H1 (cell line): ENCODE results near the gene DCX. TPM values are rescaled to one million over a fixed set of nuclear protein-coding genes. Genes with fewer than 3 reads are reported as not detected.

Experiments
- CTCF ChIA-PET: fragments of 300-600 bp; sonication (Branson Sonifier 250); formaldehyde crosslinking; loops from one replicate; lab custom pipeline; 2021; ENCODE audit not compliant: partially characterized antibody; lab: Charles Lee
- POLR2A ChIA-PET: fragments of 300-600 bp; sonication (Branson Sonifier 250); formaldehyde crosslinking; loops from one replicate; lab custom pipeline; 2021; ENCODE audit warnings: inconsistent platforms; ENCODE audit not compliant: partially characterized antibody; lab: Charles Lee
- DNase-seq, 2 experiments: peaks; one replicate each; pipeline versions ENCODE4 v3.0.0 to v3.0.0-alpha.2; 2010 to 2022; ENCODE audit warnings: low spot score in 2 of 2, low read depth in 1 of 2, mixed read lengths in 1 of 2
- FAIRE-seq: peaks from 2 replicates; lab custom pipeline; 2011; peaks lifted over from hg19 to GRCh38; lab: Jason Lieb, UNC
- H2AFZ ChIP-seq: 2 replicates; pipeline ENCODE4 v1.8.1; 2012; ENCODE audit warnings: low read length, inconsistent platforms
- H2AK5ac ChIP-seq: 2 replicates; pipeline ENCODE4 v1.6.1; 2013; ENCODE audit warnings: low read depth, low read length
- H2BK120ac ChIP-seq: replicated peaks from 2 replicates; pipeline ENCODE3; 2013; ENCODE audit warnings: low read depth, low read length, inconsistent platforms
- H2BK12ac ChIP-seq: 2 replicates; pipeline ENCODE4 v1.6.1; 2013; ENCODE audit warnings: low read depth, low read length
- H2BK15ac ChIP-seq: 2 replicates; pipeline ENCODE4 v1.6.1; 2013; ENCODE audit warnings: low read length
- H2BK20ac ChIP-seq: 2 replicates; pipeline ENCODE4 v1.6.1; 2013; ENCODE audit warnings: low read length
- H2BK5ac ChIP-seq: 2 replicates; pipeline ENCODE4 v1.6.1; 2013; ENCODE audit warnings: low read depth, low read length
- H3K14ac ChIP-seq: 2 replicates; pipeline ENCODE4 v1.6.1; 2013; ENCODE audit warnings: inconsistent platforms; ENCODE audit not compliant: insufficient read length
- H3K18ac ChIP-seq: 2 replicates; pipeline ENCODE4 v1.6.1; 2013; ENCODE audit warnings: low read length; ENCODE audit errors: extremely low read depth
- H3K23ac ChIP-seq: 2 replicates; pipeline ENCODE4 v1.6.1; 2013; ENCODE audit warnings: inconsistent platforms; ENCODE audit not compliant: insufficient read length
- H3K23me2 ChIP-seq: 2 replicates; pipeline ENCODE4 v1.6.1; 2013; ENCODE audit warnings: low read depth, low read length
- H3K27ac ChIP-seq: 2 replicates; pipeline ENCODE4 v1.6.1; 2011; ENCODE audit warnings: low read depth, low read length, inconsistent platforms
- H3K27me3 ChIP-seq, 4 experiments: replicated peaks in 1 of 4; 1 replicate in 1 of 4; 2 replicates in 3 of 4; pipeline versions ENCODE4 v1.6.1 to v1.8.1; 2011 to 2013; ENCODE audit warnings: low read length in 3 of 4, mild to moderate bottlenecking in 3 of 4, inconsistent platforms in 2 of 4, mixed read lengths in 2 of 4, moderate library complexity in 1 of 4; ENCODE audit not compliant: control insufficient read depth in 3 of 4, insufficient read depth in 3 of 4; ENCODE audit errors: extremely low read depth in 1 of 4
- H3K36me3 ChIP-seq, 4 experiments: 2 replicates each; pipeline versions ENCODE4 v1.6.1 to v1.8.1; 2011 to 2013; ENCODE audit warnings: mild to moderate bottlenecking in 4 of 4, low read length in 3 of 4, moderate library complexity in 2 of 4, control low read depth in 1 of 4, inconsistent platforms in 1 of 4; ENCODE audit not compliant: insufficient read depth in 4 of 4, control insufficient read depth in 2 of 4
- H3K4ac ChIP-seq: replicated peaks from 2 replicates; pipeline ENCODE3; 2013; ENCODE audit warnings: low read length, low read depth, mixed read lengths, inconsistent platforms; ENCODE audit not compliant: insufficient read length
- H3K4me1 ChIP-seq, 4 experiments: replicated peaks in 1 of 4; 1 replicate in 1 of 4; 2 replicates in 3 of 4; pipeline versions ENCODE4 v1.6.1 to v1.8.1; 2011 to 2013; ENCODE audit warnings: low read length in 3 of 4, inconsistent platforms in 2 of 4, mixed read lengths in 1 of 4; ENCODE audit not compliant: insufficient read depth in 4 of 4, control insufficient read depth in 3 of 4
- H3K4me2 ChIP-seq, 2 experiments: 2 replicates each; pipeline versions ENCODE4 v1.6.1 to v1.8.1; 2011 to 2013; ENCODE audit warnings: low read depth in 2 of 2, low read length in 2 of 2, control low read depth in 1 of 2, inconsistent platforms in 1 of 2, mild to moderate bottlenecking in 1 of 2; ENCODE audit not compliant: insufficient read depth in 1 of 2
- H3K4me3 ChIP-seq, 4 experiments: fragments of 200-600, 300-600 bp in 1 of 4; sonication (generic), shearing (Covaris generic), sonication (Bioruptor Twin) in 1 of 4; 2 replicates each; pipeline versions ENCODE4 v1.5.1 to v1.8.1; 2011 to 2016; ENCODE audit warnings: low read length in 4 of 4, low read depth in 3 of 4, control low read depth in 2 of 4, inconsistent platforms in 2 of 4, mild to moderate bottlenecking in 2 of 4, mixed read lengths in 1 of 4, moderate library complexity in 1 of 4; ENCODE audit not compliant: insufficient read depth in 2 of 4; ENCODE audit errors: extremely low read depth in 1 of 4
- H3K56ac ChIP-seq: replicated peaks from 2 replicates; pipeline ENCODE3; 2013; ENCODE audit warnings: low read depth, mild to moderate bottlenecking, mixed read lengths, low read length, inconsistent platforms; ENCODE audit not compliant: insufficient read length
- H3K79me1 ChIP-seq: 2 replicates; pipeline ENCODE4 v1.6.1; 2013; ENCODE audit warnings: low read depth, low read length, control low read depth
- H3K79me2 ChIP-seq, 2 experiments: 2 replicates each; pipeline versions ENCODE4 v1.6.1 to v1.8.1; 2012 to 2013; ENCODE audit warnings: low read length in 2 of 2, mild to moderate bottlenecking in 2 of 2, inconsistent platforms in 1 of 2; ENCODE audit not compliant: insufficient read depth in 2 of 2, control insufficient read depth in 1 of 2
- H3K9ac ChIP-seq, 4 experiments: replicated peaks in 1 of 4; 1 replicate in 1 of 4; 2 replicates in 3 of 4; pipeline versions ENCODE4 v1.6.1 to v1.8.1; 2011 to 2013; ENCODE audit warnings: low read depth in 3 of 4, low read length in 3 of 4, control low read depth in 2 of 4, mild to moderate bottlenecking in 2 of 4, moderate library complexity in 2 of 4, inconsistent platforms in 1 of 4; ENCODE audit errors: extremely low read depth in 1 of 4
- H3K9me3 ChIP-seq, 2 experiments: 2 replicates each; pipeline versions ENCODE4 v1.6.1 to v1.8.1; 2012 to 2013; ENCODE audit warnings: mild to moderate bottlenecking in 2 of 2, moderate library complexity in 2 of 2, control low read depth in 1 of 2, inconsistent platforms in 1 of 2, low read depth in 1 of 2, low read length in 1 of 2, mixed read lengths in 1 of 2; ENCODE audit not compliant: insufficient read depth in 2 of 2
- H4K20me1 ChIP-seq, 2 experiments: replicated peaks in 1 of 2; 2 replicates each; pipeline versions ENCODE3 to v1.8.1; 2011 to 2013; ENCODE audit warnings: inconsistent platforms in 2 of 2, low read length in 2 of 2, mild to moderate bottlenecking in 1 of 2; ENCODE audit not compliant: insufficient read depth in 2 of 2, control insufficient read depth in 1 of 2
- H4K5ac ChIP-seq: 2 replicates; pipeline ENCODE4 v1.6.1; 2013; ENCODE audit warnings: low read length, low read depth, mixed read lengths, inconsistent platforms; ENCODE audit not compliant: insufficient read length
- H4K8ac ChIP-seq: 2 replicates; pipeline ENCODE4 v1.8.0; 2013; ENCODE audit warnings: mild to moderate bottlenecking, moderate library complexity, low read length, inconsistent platforms; ENCODE audit not compliant: insufficient read depth; ENCODE audit errors: extremely low read depth
- H4K91ac ChIP-seq: replicated peaks from 2 replicates; pipeline ENCODE3; 2013; ENCODE audit warnings: low read length, mixed read lengths, inconsistent platforms; ENCODE audit not compliant: insufficient read length
- CBX5 ChIP-seq: fragments of 300-800, 300-1000 bp; sonication (generic); IDR thresholded peaks from 2 replicates; pipeline ENCODE4 v1.7.1; 2016; ENCODE audit warnings: antibody characterized with exemption, low read length, low read depth
- CBX8 ChIP-seq: fragments of 300-800, 300-1000 bp; sonication (generic); IDR thresholded peaks from 2 replicates; pipeline ENCODE4 v1.7.1; 2016; ENCODE audit warnings: low read depth, low read length, borderline replicate concordance
- CEBPB ChIP-seq: IDR thresholded peaks from 2 replicates; pipeline ENCODE4 v1.6.1; 2012; ENCODE audit warnings: low read depth, low read length
- CTBP2 ChIP-seq: IDR thresholded peaks from 2 replicates; pipeline ENCODE4 v1.7.0; 2011; ENCODE audit warnings: borderline replicate concordance, mild to moderate bottlenecking, moderate library complexity, mixed read lengths, low read length; ENCODE audit not compliant: insufficient read depth, insufficient read length
- EP300 ChIP-seq, 2 experiments: IDR thresholded peaks; 1 replicate in 1 of 2; 2 replicates in 1 of 2; pipeline ENCODE4 v1.6.1; 2011 to 2012; ENCODE audit warnings: low read depth in 2 of 2, low read length in 2 of 2, mild to moderate bottlenecking in 2 of 2, borderline replicate concordance in 1 of 2, inconsistent platforms in 1 of 2, moderate library complexity in 1 of 2
- POLR2AphosphoS5 ChIP-seq: IDR thresholded peaks from 2 replicates; pipeline ENCODE4 v1.6.1; 2011; ENCODE audit warnings: low read depth, low read length
- RAD21 ChIP-seq, 2 experiments: IDR thresholded peaks in 1 of 2; conservative IDR thresholded peaks in 1 of 2; 2 replicates each; pipeline ENCODE4 v1.6.1; 2011; ENCODE audit warnings: low read depth in 2 of 2, low read length in 2 of 2, improper control_type of control experiment in 1 of 2, inconsistent platforms in 1 of 2, mild to moderate bottlenecking in 1 of 2, moderate library complexity in 1 of 2
- SAP30 ChIP-seq: fragments of 300-600 bp; sonication (generic); IDR thresholded peaks from 2 replicates; pipeline ENCODE4 v1.7.1; 2012; ENCODE audit warnings: low read length, moderate library complexity, mild to moderate bottlenecking, inconsistent platforms; ENCODE audit not compliant: insufficient read depth, insufficient replicate concordance
- SIX5 ChIP-seq: IDR thresholded peaks from 2 replicates; pipeline ENCODE4 v1.6.1; 2011; ENCODE audit warnings: mild to moderate bottlenecking, low read depth, low read length
- SP1 ChIP-seq: IDR thresholded peaks from 2 replicates; pipeline ENCODE4 v1.6.1; 2011; ENCODE audit warnings: low read depth, low read length
- SP4 ChIP-seq: IDR thresholded peaks from 2 replicates; pipeline ENCODE4 v1.6.1; 2012; ENCODE audit warnings: low read length, inconsistent platforms
- SRF ChIP-seq: IDR thresholded peaks from 2 replicates; pipeline ENCODE4 v1.6.1; 2011; ENCODE audit warnings: mild to moderate bottlenecking, low read depth, low read length, moderate library complexity
- TAF7 ChIP-seq: optimal IDR thresholded peaks from 2 replicates; pipeline ENCODE3; 2011; ENCODE audit warnings: low read depth, mild to moderate bottlenecking, inconsistent platforms, low read length, moderate library complexity, borderline replicate concordance
- TEAD4 ChIP-seq: IDR thresholded peaks from 2 replicates; pipeline ENCODE4 v1.6.1; 2012; ENCODE audit warnings: low read depth, low read length, inconsistent platforms, mixed read lengths
- WGBS, 2 experiments: shearing (Covaris generic) in 1 of 2; methylation state at CpG; one replicate each; pipeline versions ENCODE4 v1.1.6 to v1.1.7; 2013 to 2015; ENCODE audit warnings: low lambda C conversion rate in 2 of 2, mixed read lengths in 2 of 2, inconsistent platforms in 1 of 2, low coverage in 1 of 2, missing lambda C conversion rate in 1 of 2; ENCODE audit not compliant: insufficient replicate concordance in 2 of 2, insufficient coverage in 1 of 2, insufficient read length in 1 of 2; ENCODE audit errors: extremely low coverage in 1 of 2, missing lambda C conversion rate in 1 of 2; 5-methylcytosine and 5-hydroxymethylcytosine counted together
- polyA plus RNA-seq, 7 experiments: library from polyadenylated mRNA; depleted of rRNA in 3 of 7; stranded (reverse) in 5 of 7; unstranded in 2 of 7; fragments of >200 nt in 5 of 7; fragments of 200-250 nt in 2 of 7; gene quantifications; 1 replicate in 5 of 7; 2 replicates in 1 of 7; 4 replicates in 1 of 7; pipeline versions ENCODE4 v1.2.1 to v1.2.3, GENCODE V29; 2011 to 2013; ENCODE audit warnings: missing spikeins in 2 of 7, mixed read lengths in 2 of 7
- total RNA-seq: library from RNA; stranded (reverse); fragmentation: NEBNext Ultra II Directional; extraction: Animal tissue kit (Norgen Biotek cat#: 25700); gene quantifications from 2 replicates; pipeline ENCODE4 v1.2.1, GENCODE V29; 2021

Gene DCX
- total and polyA plus RNA-seq, 2 of the 8 experiments (the other 6 are each of a cell fraction or from before 2014, with no cell fraction given) = 1.3 to 3.3 TPM

GRCh38 chrX:111376486-111376885 is 35.5 kb downstream of the DCX start:
- Histone ChIP-seq H3K18ac (no peak overlapping the region), H2BK5ac (no peak overlapping the region), H3K9ac (no peak overlapping the region), H3K4me2 (peak overlapping the region in 1 of 2 experiments; percentile 13; a peak in 1 of 4 replicates), H3K56ac (no peak overlapping the region), H4K91ac (no peak overlapping the region), H3K27ac (no peak overlapping the region), H3K14ac (no peak overlapping the region), H3K23me2 (no peaks in the 10 kb centered on the region), H3K4me1 (no peaks in the 10 kb centered on the region), H4K20me1 (no peaks in the 10 kb centered on the region), H2BK120ac (no peak overlapping the region), H3K36me3 (no peaks in the 10 kb centered on the region), H3K9me3 (no peaks in the 10 kb centered on the region), H3K4me3 (no peak overlapping the region), H2BK15ac (no peak overlapping the region), H3K79me1 (no peaks in the 10 kb centered on the region), H3K27me3 (no peaks in the 10 kb centered on the region), H3K79me2 (no peaks in the 10 kb centered on the region), H3K23ac (no peak overlapping the region), H3K4ac (no peak overlapping the region), H2AK5ac (no peak overlapping the region), H4K8ac (no peak overlapping the region), H2AFZ (no peak overlapping the region), H2BK20ac (no peak overlapping the region), H2BK12ac (no peak overlapping the region), H4K5ac (no peak overlapping the region)
- FAIRE-seq (peak; percentile 70), DNase-seq (no peak)
- WGBS, 2 experiments = 34% methylated on average over 3 of the region's 3 CpGs; no CpG with 5 or more reads in 1 of the 2 experiments
- ChIA-PET CTCF (interaction anchor here (0.8 kb wide), 1 partner anchor 175 kb away, joined by 3 read pairs; no protein-coding TSS in a partner anchor), POLR2A (no interaction called here)
- TF ChIP-seq TAF7 = no peak
- no peak for TF ChIP-seq CEBPB
- TF ChIP-seq POLR2AphosphoS5 = no peak
- TF ChIP-seq CTBP2 = no peak
- no peak for TF ChIP-seq SP4
- TF ChIP-seq SRF = no peak
- TF ChIP-seq CBX5 = no peak
- no peak for TF ChIP-seq CBX8
- no peak for TF ChIP-seq SIX5
- no peak for TF ChIP-seq RAD21 (IDR thresholded peaks at IDR 0.05 in 1 of 2, conservative IDR thresholded peaks at IDR 0.05 in 1 of 2; ENCODE audit: low read depth in 2 of 2, low read length in 2 of 2)
- no peak for TF ChIP-seq EP300 (IDR thresholded peaks at IDR 0.05; ENCODE audit: borderline replicate concordance in 1 of 2, low read depth in 2 of 2, low read length in 2 of 2)
- no peak for TF ChIP-seq TEAD4
- no peak for TF ChIP-seq SAP30
- TF ChIP-seq SP1 = no peak
